Measurements from ENCODE around the gene ZNF487.

- TF ChIP-seq TAF1 (IDR thresholded peaks at IDR 0.05; ENCODE audit: low read depth) (no peak), CEBPB (IDR thresholded peaks at IDR 0.05) (no peak), RAD21 (IDR thresholded peaks at IDR 0.05; ENCODE audit: low read depth) (no peak), NFIC (IDR thresholded peaks at IDR 0.05) (no peak), USF1 (IDR thresholded peaks at IDR 0.05) (no peak), CREB1 (IDR thresholded peaks at IDR 0.05; ENCODE audit: low read depth) (no peak)
- TF ChIP-seq, protein P1, sequence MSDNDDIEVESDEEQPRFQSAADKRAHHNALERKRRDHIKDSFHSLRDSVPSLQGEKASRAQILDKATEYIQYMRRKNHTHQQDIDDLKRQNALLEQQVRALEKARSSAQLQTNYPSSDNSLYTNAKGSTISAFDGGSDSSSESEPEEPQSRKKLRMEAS (IDR thresholded peaks at IDR 0.05) = no peak
Observed at GRCh38 chr10:43452356-43452914, 15.5 kb downstream of the ZNF487 start.
